ENCODE results near the gene FAM83G.

GRCh38 chr17:18932360-18933055 is 72.1 kb downstream of the FAM83G start:
- TF ChIP-seq YY1 (IDR thresholded peaks at IDR 0.05; ENCODE audit: insufficient read depth, insufficient read length) (no peak), SUZ12 (IDR thresholded peaks at IDR 0.05; ENCODE audit: extremely low read depth, insufficient read depth, insufficient read length) (no peak)
